ENCODE results near the gene SCAPER. TPM values are rescaled to one million over a fixed set of nuclear protein-coding genes. Genes with fewer than 3 reads are reported as not detected.
A peak's percentile ranks its signal among the peaks of the same experiment; 100 is the strongest.
"Not testable (repeated sequence)": the region's sequence is repeated elsewhere in the genome, so short reads cannot be mapped to it uniquely, and the experiment has no call there.

Gene SCAPER
- total RNA-seq, 6 donors from 2014 or later: 14.4 to 67.1 (median 27.6) TPM

GRCh38 chr15:76837474-76837873, 67.7 kb downstream of the SCAPER start:
- no peak overlapping the region for H3K27ac ChIP-seq
- H3K27me3 ChIP-seq: no peaks in the 10 kb centered on the region
- TF ChIP-seq CTCF (IDR thresholded peaks at IDR 0.05) (no peak), POLR2AphosphoS5 (IDR thresholded peaks at IDR 0.05) (no peak), EP300 (IDR thresholded peaks at IDR 0.05) (no peak), POLR2A (IDR thresholded peaks at IDR 0.05) (no peak)
- H3K36me3 ChIP-seq: no peaks in the 10 kb centered on the region
- no peak for ATAC-seq (ENCODE audit: low FRiP score in 2 of 2)
- H3K9me3 ChIP-seq: peaks cover 0 to 3% (median 0%) of the 10 kb centered on the region in 4 donors
- H3K4me1 ChIP-seq: no peaks in the 10 kb centered on the region
- no peak for DNase-seq
- 85 to 93% methylated on average over 6 of the region's 6 CpGs for WGBS, 2 donors
- H3K4me3 ChIP-seq: no peak overlapping the region

GRCh38 chr15:76829939-76830338, 75.2 kb downstream of the SCAPER start:
- no peak for TF ChIP-seq EP300 (IDR thresholded peaks at IDR 0.05)
- TF ChIP-seq CTCF (IDR thresholded peaks at IDR 0.05): no peak
- no peak for TF ChIP-seq POLR2AphosphoS5 (IDR thresholded peaks at IDR 0.05)
- no peak for TF ChIP-seq POLR2A (IDR thresholded peaks at IDR 0.05)
- Histone ChIP-seq H3K9me3 (no peaks in the 10 kb centered on the region), H3K4me1 (no peaks in the 10 kb centered on the region), H3K36me3 (no peaks in the 10 kb centered on the region), H3K27ac (no peak overlapping the region), H3K4me3 (no peak overlapping the region), H3K27me3 (no peaks in the 10 kb centered on the region)
- 97 to 98% methylated on average over 4 of the region's 4 CpGs for WGBS, 2 donors
- DNase-seq: no peak
- ATAC-seq (ENCODE audit: low FRiP score in 2 of 2): no peak

GRCh38 chr15:76823890-76824289, 81.2 kb downstream of the SCAPER start:
- Histone ChIP-seq H3K27ac (no peak overlapping the region), H3K4me1 (no peaks in the 10 kb centered on the region), H3K36me3 (no peaks in the 10 kb centered on the region), H3K4me3 (no peak overlapping the region), H3K27me3 (no peaks in the 10 kb centered on the region), H3K9me3 (no peaks in the 10 kb centered on the region)
- TF ChIP-seq CTCF (IDR thresholded peaks at IDR 0.05) (no peak), POLR2A (IDR thresholded peaks at IDR 0.05) (no peak), EP300 (IDR thresholded peaks at IDR 0.05) (no peak), POLR2AphosphoS5 (IDR thresholded peaks at IDR 0.05) (no peak)
- ATAC-seq (ENCODE audit: low FRiP score in 2 of 2): no peak
- 85 to 94% methylated on average over 4 of the region's 4 CpGs for WGBS, 2 donors
- no peak for DNase-seq

- no peak overlapping the region for H3K27ac ChIP-seq
- WGBS, 2 donors: 96 to 100% methylated on average over 2 of the region's 2 CpGs
- no peak overlapping the region for H3K4me3 ChIP-seq
- H3K4me1 ChIP-seq: no peaks in the 10 kb centered on the region
- no peaks in the 10 kb centered on the region for H3K36me3 ChIP-seq
- ATAC-seq (ENCODE audit: low FRiP score in 2 of 2) (no peak), DNase-seq (no peak)
- no peaks in the 10 kb centered on the region for H3K9me3 ChIP-seq
- H3K27me3 ChIP-seq: no peaks in the 10 kb centered on the region
- no peak for TF ChIP-seq POLR2A (IDR thresholded peaks at IDR 0.05)
- TF ChIP-seq CTCF (IDR thresholded peaks at IDR 0.05): no peak
- TF ChIP-seq POLR2AphosphoS5 (IDR thresholded peaks at IDR 0.05): no peak
- no peak for TF ChIP-seq EP300 (IDR thresholded peaks at IDR 0.05)
Observed at GRCh38 chr15:76823303-76823702, 81.8 kb downstream of the SCAPER start.

GRCh38 chr15:76818926-76819325, 86.2 kb downstream of the SCAPER start:
- H3K27ac ChIP-seq; H3K36me3 ChIP-seq; H3K9me3 ChIP-seq; H3K4me1 ChIP-seq; H3K27me3 ChIP-seq; ATAC-seq (ENCODE audit: low FRiP score in 2 of 2); H3K4me3 ChIP-seq: not testable (repeated sequence)
- peak in 1 of 2 donors; percentile 30 for DNase-seq
- WGBS, 2 donors: 97 to 98% methylated on average over 8 to 9 of the region's 9 CpGs

Measured in upper lobe of left lung (tissue), 6 donors.